Measurements from ENCODE around the gene CDC14A.
"Not testable (repeated sequence)": the region's sequence is repeated elsewhere in the genome, so short reads cannot be mapped to it uniquely, and the experiment has no call there.

The CDC14A gene

GRCh38 chr1:100322436-100323211 is 29.7 kb upstream of the CDC14A start:
- DNase-seq (ENCODE audit: low read depth), result no peak
- no peak overlapping the region for H3K4me3 ChIP-seq (ENCODE audit: low read depth, low read length)
- TF ChIP-seq, protein P1, sequence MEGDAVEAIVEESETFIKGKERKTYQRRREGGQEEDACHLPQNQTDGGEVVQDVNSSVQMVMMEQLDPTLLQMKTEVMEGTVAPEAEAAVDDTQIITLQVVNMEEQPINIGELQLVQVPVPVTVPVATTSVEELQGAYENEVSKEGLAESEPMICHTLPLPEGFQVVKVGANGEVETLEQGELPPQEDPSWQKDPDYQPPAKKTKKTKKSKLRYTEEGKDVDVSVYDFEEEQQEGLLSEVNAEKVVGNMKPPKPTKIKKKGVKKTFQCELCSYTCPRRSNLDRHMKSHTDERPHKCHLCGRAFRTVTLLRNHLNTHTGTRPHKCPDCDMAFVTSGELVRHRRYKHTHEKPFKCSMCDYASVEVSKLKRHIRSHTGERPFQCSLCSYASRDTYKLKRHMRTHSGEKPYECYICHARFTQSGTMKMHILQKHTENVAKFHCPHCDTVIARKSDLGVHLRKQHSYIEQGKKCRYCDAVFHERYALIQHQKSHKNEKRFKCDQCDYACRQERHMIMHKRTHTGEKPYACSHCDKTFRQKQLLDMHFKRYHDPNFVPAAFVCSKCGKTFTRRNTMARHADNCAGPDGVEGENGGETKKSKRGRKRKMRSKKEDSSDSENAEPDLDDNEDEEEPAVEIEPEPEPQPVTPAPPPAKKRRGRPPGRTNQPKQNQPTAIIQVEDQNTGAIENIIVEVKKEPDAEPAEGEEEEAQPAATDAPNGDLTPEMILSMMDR (IDR thresholded peaks at IDR 0.05; ENCODE audit: low read depth, low read length, missing control alignments), result no peak

DNA sequence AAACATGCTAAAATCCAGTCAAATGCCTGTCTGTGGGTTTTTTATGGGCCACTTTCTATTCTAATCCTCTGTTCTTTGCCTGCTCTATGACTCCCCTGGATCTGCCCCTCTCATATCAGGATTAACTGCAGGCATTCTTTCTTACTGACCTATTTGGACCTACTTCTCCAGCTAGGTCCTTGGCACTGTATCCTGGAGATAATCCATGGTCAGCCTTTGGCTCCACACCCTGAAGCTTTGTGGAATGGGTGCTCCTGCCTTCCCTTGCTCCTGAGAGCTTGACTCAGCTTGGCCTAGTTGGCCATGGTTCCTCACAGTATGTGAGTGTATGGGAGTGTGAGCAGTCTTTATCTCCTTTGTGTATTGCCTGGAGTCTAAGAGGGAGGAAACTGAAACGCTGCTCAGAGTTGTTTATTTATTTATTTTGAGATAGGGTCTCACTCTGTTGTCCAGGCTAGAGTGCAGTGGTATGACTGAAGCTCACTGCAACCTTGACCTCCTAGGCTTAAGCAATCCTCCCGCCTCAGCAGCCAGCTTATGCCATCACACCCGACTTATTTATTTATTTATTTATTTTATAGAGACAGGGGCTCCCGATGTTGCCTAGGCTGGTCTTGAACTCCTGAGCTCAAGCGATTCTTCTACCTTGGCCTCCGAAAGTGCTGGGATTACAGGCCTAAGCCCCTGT is 28.7 kb upstream of the CDC14A start:
- DNase-seq (ENCODE audit: low read depth), result no peak
- TF ChIP-seq, protein P1 (IDR thresholded peaks at IDR 0.05; ENCODE audit: low read depth, low read length, missing control alignments), result no peak
- H3K4me3 ChIP-seq (ENCODE audit: low read depth, low read length), result no peak overlapping the region

GRCh38 chr1:100325415-100326324 is 26.6 kb upstream of the CDC14A start:
- H3K4me3 ChIP-seq (ENCODE audit: low read depth, low read length), result no peak overlapping the region
- TF ChIP-seq, protein P1 (IDR thresholded peaks at IDR 0.05; ENCODE audit: low read depth, low read length, missing control alignments), result no peak
- no peak for DNase-seq (ENCODE audit: low read depth)

GRCh38 chr1:100326325-100326670 is 26.0 kb upstream of the CDC14A start:
- DNase-seq (ENCODE audit: low read depth); H3K4me3 ChIP-seq (ENCODE audit: low read depth, low read length): not testable (repeated sequence)

DNA sequence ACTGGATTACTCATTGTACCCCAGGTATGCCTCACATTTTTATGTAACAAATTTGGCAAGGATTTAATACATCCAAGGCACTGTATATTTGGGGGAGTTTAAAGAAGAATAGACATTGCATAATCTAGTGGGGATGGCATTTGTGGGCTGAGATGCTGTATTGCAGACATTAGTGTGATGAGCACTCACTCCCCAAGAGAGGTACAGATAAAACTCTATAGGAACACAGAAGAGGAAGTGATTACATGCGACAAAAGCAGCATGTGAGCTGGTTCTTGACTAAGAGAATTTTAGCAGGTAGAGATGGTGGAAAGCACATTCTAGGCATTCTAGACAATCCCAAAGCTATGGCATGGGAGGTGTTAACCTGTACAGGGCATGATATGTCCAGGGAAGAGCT is 24.2 kb upstream of the CDC14A start:
- no peak for DNase-seq (ENCODE audit: low read depth)
- TF ChIP-seq, protein P1 (IDR thresholded peaks at IDR 0.05; ENCODE audit: low read depth, low read length, missing control alignments), result no peak
- H3K4me3 ChIP-seq (ENCODE audit: low read depth, low read length), result no peak overlapping the region

- H3K4me3 ChIP-seq (ENCODE audit: low read depth, low read length); DNase-seq (ENCODE audit: low read depth): not testable (repeated sequence)
These were observed 21.2 kb upstream of the CDC14A start for GRCh38 chr1:100331146-100331545.

- no peak for DNase-seq (ENCODE audit: low read depth)
- no peak overlapping the region for H3K4me3 ChIP-seq (ENCODE audit: low read depth, low read length)
- TF ChIP-seq, protein P1 (IDR thresholded peaks at IDR 0.05; ENCODE audit: low read depth, low read length, missing control alignments), result no peak
These were observed 20.0 kb upstream of the CDC14A start for GRCh38 chr1:100332331-100332730.

Data from GM12864 (cell line).